GM19193 (cell line): ENCODE data around the gene CPNE4.

ENCODE experiments used
- POLR2A ChIP-seq: IDR thresholded peaks from 4 replicates; pipeline ENCODE4 v1.6.1; 2011; ENCODE audit not compliant: insufficient read depth, insufficient read length; ENCODE audit errors: extremely low read depth

CPNE4 gene

GRCh38 chr3:132034486-132035464 lies at the start of gene CPNE4:
TSS of gene CPNE4 (minus strand) at chr3:132035014.
- TF ChIP-seq POLR2A, result no peak

- TF ChIP-seq POLR2A, result no peak
These were observed 48.9 kb upstream of the CPNE4 start for GRCh38 chr3:132083583-132084279.

- TF ChIP-seq POLR2A, result no peak
These were observed 48.3 kb upstream of the CPNE4 start for GRCh38 chr3:132083159-132083558.

- TF ChIP-seq POLR2A, result no peak
These were observed 44.3 kb upstream of the CPNE4 start for GRCh38 chr3:132079147-132079546.

GRCh38 chr3:132073771-132074170 lies 39.0 kb upstream of the CPNE4 start:
- no peak for TF ChIP-seq POLR2A

GRCh38 chr3:132071043-132071442 lies 36.2 kb upstream of the CPNE4 start:
- TF ChIP-seq POLR2A, result no peak

- TF ChIP-seq POLR2A, result no peak
These were observed 29.3 kb upstream of the CPNE4 start for GRCh38 chr3:132064114-132064513.

GRCh38 chr3:132062535-132062934 lies 27.7 kb upstream of the CPNE4 start:
- no peak for TF ChIP-seq POLR2A

GRCh38 chr3:132055872-132056271 lies 21.1 kb upstream of the CPNE4 start:
- TF ChIP-seq POLR2A, result no peak

- no peak for TF ChIP-seq POLR2A
These were observed 12.4 kb upstream of the CPNE4 start for GRCh38 chr3:132047209-132047608.

- no peak for TF ChIP-seq POLR2A
These were observed 7.9 kb upstream of the CPNE4 start for GRCh38 chr3:132042681-132043080.

- TF ChIP-seq POLR2A, result no peak
These were observed 3.5 kb upstream of the CPNE4 start for GRCh38 chr3:132038198-132038825.

GRCh38 chr3:132037581-132037980 lies 2.8 kb upstream of the CPNE4 start:
- TF ChIP-seq POLR2A, result no peak

GRCh38 chr3:132037056-132037455 lies 2.2 kb upstream of the CPNE4 start:
- no peak for TF ChIP-seq POLR2A

- no peak for TF ChIP-seq POLR2A
These were observed 723 bp downstream of the CPNE4 start for GRCh38 chr3:132034097-132034485.
